ENCODE results near the gene HOXB13. TPM values are rescaled to one million over a fixed set of nuclear protein-coding genes. Genes with fewer than 3 reads are reported as not detected.
A peak's percentile ranks its signal among the peaks of the same experiment; 100 is the strongest.

The HOXB13 gene
- total and polyA plus RNA-seq, 2 experiments from 2014 or later, result not detected

DNA sequence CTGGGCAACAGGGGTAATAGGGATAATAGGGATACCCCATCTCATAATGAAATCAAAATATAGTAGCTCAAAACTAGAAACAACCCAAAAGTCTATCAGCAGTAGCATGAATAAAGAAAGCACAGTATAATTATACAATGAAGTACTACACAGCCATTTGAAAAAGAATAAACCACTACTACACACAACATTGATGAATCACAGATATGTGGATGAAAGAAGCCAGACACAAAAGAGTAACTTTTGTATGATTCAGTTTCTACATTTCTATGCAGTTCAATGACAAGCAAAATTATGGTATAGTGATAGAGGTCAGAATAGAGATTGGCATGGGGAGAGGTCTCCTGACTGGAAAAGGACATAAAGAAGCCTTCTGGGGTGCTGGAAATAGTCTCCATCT lies 2.8 kb upstream of the HOXB13 start:
- no peaks in the 10 kb centered on the region for H3K36me3 ChIP-seq (ENCODE audit: insufficient read depth)
- peaks cover 74% of the 10 kb centered on the region for H4K20me1 ChIP-seq (replicated peaks; ENCODE audit: insufficient read depth)

DNA sequence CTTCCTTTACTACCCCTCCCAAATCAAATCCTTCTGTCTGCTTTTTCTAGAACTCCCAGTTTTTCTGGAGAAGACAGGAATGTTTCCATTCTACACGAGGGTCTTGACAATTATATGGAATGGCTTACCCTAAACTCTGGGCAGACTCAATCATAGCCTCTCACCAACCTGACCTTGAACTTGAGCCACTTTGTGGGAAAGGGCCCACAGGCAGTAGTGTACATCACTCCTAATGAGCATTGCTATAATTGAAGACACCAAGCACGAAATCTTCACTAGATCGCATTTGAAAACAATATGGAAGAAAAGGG lies 1.6 kb upstream of the HOXB13 start:
- Mint-ChIP-seq H3K4me3 (no peak overlapping the region), H3K36me3 (ENCODE audit: low read depth) (peaks cover 3% of the 10 kb centered on the region; the same call in 2 of the 3 replicates), H3K9me3 (peaks cover 5% of the 10 kb centered on the region; the same call in 2 of the 3 replicates), H3K27ac (no peak overlapping the region), H3K27me3 (ENCODE audit: insufficient read depth, low read depth, poor library complexity) (peaks cover 100% of the 10 kb centered on the region), H3K4me1 (peaks cover 19% of the 10 kb centered on the region)
- Histone ChIP-seq H3K9me2 (ENCODE audit: insufficient read depth) (no peaks in the 10 kb centered on the region), H3F3A (replicated peaks; ENCODE audit: low read depth) (peaks cover 39% of the 10 kb centered on the region), H3K27ac (ENCODE audit: low read depth) (no peak overlapping the region), H3K36me3 (ENCODE audit: insufficient read depth) (no peaks in the 10 kb centered on the region), H3K4me3 (no peak overlapping the region), H2AFZ (no peak overlapping the region), H4K20me1 (replicated peaks; ENCODE audit: insufficient read depth) (peaks cover 74% of the 10 kb centered on the region), H3K4me2 (no peak overlapping the region), H3K27me3 (ENCODE audit: insufficient read depth) (peaks cover 100% of the 10 kb centered on the region), H3K4me1 (ENCODE audit: insufficient read depth) (peaks cover 25% of the 10 kb centered on the region; the same call in 1 of the 2 replicates), H3K79me2 (replicated peaks; ENCODE audit: insufficient read depth) (no peaks in the 10 kb centered on the region)
- no peak for DNase-seq (ENCODE audit: low spot score)
- no peak for ATAC-seq
- TF ChIP-seq, protein P1, sequence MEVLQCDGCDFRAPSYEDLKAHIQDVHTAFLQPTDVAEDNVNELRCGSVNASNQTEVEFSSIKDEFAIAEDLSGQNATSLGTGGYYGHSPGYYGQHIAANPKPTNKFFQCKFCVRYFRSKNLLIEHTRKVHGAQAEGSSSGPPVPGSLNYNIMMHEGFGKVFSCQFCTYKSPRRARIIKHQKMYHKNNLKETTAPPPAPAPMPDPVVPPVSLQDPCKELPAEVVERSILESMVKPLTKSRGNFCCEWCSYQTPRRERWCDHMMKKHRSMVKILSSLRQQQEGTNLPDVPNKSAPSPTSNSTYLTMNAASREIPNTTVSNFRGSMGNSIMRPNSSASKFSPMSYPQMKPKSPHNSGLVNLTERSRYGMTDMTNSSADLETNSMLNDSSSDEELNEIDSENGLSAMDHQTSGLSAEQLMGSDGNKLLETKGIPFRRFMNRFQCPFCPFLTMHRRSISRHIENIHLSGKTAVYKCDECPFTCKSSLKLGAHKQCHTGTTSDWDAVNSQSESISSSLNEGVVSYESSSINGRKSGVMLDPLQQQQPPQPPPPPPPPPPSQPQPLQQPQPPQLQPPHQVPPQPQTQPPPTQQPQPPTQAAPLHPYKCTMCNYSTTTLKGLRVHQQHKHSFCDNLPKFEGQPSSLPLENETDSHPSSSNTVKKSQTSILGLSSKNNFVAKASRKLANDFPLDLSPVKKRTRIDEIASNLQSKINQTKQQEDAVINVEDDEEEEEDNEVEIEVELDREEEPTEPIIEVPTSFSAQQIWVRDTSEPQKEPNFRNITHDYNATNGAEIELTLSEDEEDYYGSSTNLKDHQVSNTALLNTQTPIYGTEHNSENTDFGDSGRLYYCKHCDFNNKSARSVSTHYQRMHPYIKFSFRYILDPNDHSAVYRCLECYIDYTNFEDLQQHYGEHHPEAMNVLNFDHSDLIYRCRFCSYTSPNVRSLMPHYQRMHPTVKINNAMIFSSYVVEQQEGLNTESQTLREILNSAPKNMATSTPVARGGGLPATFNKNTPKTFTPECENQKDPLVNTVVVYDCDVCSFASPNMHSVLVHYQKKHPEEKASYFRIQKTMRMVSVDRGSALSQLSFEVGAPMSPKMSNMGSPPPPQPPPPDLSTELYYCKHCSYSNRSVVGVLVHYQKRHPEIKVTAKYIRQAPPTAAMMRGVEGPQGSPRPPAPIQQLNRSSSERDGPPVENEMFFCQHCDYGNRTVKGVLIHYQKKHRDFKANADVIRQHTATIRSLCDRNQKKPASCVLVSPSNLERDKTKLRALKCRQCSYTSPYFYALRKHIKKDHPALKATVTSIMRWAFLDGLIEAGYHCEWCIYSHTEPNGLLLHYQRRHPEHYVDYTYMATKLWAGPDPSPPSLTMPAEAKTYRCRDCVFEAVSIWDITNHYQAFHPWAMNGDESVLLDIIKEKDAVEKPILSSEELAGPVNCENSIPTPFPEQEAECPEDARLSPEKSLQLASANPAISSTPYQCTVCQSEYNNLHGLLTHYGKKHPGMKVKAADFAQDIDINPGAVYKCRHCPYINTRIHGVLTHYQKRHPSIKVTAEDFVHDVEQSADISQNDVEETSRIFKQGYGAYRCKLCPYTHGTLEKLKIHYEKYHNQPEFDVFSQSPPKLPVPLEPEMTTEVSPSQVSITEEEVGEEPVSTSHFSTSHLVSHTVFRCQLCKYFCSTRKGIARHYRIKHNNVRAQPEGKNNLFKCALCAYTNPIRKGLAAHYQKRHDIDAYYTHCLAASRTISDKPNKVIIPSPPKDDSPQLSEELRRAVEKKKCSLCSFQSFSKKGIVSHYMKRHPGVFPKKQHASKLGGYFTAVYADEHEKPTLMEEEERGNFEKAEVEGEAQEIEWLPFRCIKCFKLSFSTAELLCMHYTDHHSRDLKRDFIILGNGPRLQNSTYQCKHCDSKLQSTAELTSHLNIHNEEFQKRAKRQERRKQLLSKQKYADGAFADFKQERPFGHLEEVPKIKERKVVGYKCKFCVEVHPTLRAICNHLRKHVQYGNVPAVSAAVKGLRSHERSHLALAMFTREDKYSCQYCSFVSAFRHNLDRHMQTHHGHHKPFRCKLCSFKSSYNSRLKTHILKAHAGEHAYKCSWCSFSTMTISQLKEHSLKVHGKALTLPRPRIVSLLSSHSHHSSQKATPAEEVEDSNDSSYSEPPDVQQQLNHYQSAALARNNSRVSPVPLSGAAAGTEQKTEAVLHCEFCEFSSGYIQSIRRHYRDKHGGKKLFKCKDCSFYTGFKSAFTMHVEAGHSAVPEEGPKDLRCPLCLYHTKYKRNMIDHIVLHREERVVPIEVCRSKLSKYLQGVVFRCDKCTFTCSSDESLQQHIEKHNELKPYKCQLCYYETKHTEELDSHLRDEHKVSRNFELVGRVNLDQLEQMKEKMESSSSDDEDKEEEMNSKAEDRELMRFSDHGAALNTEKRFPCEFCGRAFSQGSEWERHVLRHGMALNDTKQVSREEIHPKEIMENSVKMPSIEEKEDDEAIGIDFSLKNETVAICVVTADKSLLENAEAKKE (CRISPR knock-in tag; IDR thresholded peaks at IDR 0.05), result no peak
- no peak for TF ChIP-seq ETS1 (IDR thresholded peaks at IDR 0.05)
- TF ChIP-seq EZH2phosphoT487 (IDR thresholded peaks at IDR 0.05; ENCODE audit: unreplicated experiment), result no peak
- TF ChIP-seq POLR2AphosphoS5 (IDR thresholded peaks at IDR 0.05; ENCODE audit: low read depth), result no peak
- no peak for TF ChIP-seq EZH2 (IDR thresholded peaks at IDR 0.05; ENCODE audit: low read depth, unreplicated experiment)
- no peak for TF ChIP-seq CREB1 (CRISPR knock-in tag; IDR thresholded peaks at IDR 0.05; ENCODE audit: low read depth)
- no peak for TF ChIP-seq STAT1 (IDR thresholded peaks at IDR 0.05; ENCODE audit: unreplicated experiment)
- TF ChIP-seq, protein P2, sequence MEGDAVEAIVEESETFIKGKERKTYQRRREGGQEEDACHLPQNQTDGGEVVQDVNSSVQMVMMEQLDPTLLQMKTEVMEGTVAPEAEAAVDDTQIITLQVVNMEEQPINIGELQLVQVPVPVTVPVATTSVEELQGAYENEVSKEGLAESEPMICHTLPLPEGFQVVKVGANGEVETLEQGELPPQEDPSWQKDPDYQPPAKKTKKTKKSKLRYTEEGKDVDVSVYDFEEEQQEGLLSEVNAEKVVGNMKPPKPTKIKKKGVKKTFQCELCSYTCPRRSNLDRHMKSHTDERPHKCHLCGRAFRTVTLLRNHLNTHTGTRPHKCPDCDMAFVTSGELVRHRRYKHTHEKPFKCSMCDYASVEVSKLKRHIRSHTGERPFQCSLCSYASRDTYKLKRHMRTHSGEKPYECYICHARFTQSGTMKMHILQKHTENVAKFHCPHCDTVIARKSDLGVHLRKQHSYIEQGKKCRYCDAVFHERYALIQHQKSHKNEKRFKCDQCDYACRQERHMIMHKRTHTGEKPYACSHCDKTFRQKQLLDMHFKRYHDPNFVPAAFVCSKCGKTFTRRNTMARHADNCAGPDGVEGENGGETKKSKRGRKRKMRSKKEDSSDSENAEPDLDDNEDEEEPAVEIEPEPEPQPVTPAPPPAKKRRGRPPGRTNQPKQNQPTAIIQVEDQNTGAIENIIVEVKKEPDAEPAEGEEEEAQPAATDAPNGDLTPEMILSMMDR (conservative IDR thresholded peaks at IDR 0.05; ENCODE audit: low read depth in 2 of 2), result no peak
- TF ChIP-seq ZNF114 (CRISPR knock-in tag; IDR thresholded peaks at IDR 0.05), result no peak

More for the DNA sequence above, 2.8 kb upstream of the HOXB13 start:
- Histone ChIP-seq H3K27me3 (ENCODE audit: insufficient read depth) (peaks cover 100% of the 10 kb centered on the region), H3K4me1 (ENCODE audit: insufficient read depth) (peaks cover 25% of the 10 kb centered on the region; the same call in 1 of the 2 replicates), H3K4me3 (no peak overlapping the region), H2AFZ (no peak overlapping the region), H3K27ac (ENCODE audit: low read depth) (no peak overlapping the region), H3K9me2 (ENCODE audit: insufficient read depth) (no peaks in the 10 kb centered on the region), H3K79me2 (replicated peaks; ENCODE audit: insufficient read depth) (no peaks in the 10 kb centered on the region), H3F3A (replicated peaks; ENCODE audit: low read depth) (peaks cover 39% of the 10 kb centered on the region), H3K4me2 (no peak overlapping the region)
- peaks cover 6% of the 10 kb centered on the region; the same call in 2 of the 3 replicates for H3K9me3 Mint-ChIP-seq
- H3K36me3 Mint-ChIP-seq (ENCODE audit: low read depth), result peaks cover 3% of the 10 kb centered on the region; the same call in 2 of the 3 replicates
- H3K4me1 Mint-ChIP-seq, result peaks cover 19% of the 10 kb centered on the region
- H3K27me3 Mint-ChIP-seq (ENCODE audit: insufficient read depth, low read depth, poor library complexity), result peaks cover 100% of the 10 kb centered on the region
- no peak for ATAC-seq
- TF ChIP-seq EZH2 (IDR thresholded peaks at IDR 0.05; ENCODE audit: low read depth, unreplicated experiment), result peak; percentile 76
- no peak for TF ChIP-seq ETS1 (IDR thresholded peaks at IDR 0.05)
- H3K27ac Mint-ChIP-seq, result no peak overlapping the region
- DNase-seq (ENCODE audit: low spot score), result no peak
- H3K4me3 Mint-ChIP-seq, result no peak overlapping the region

Measured in GM23338 (cell line).